HG03025 (cell line): ENCODE results near the gene KRTAP4-2.
"Not testable (repeated sequence)": the region's sequence is repeated elsewhere in the genome, so short reads cannot be mapped to it uniquely, and the experiment has no call there.

Experiments used
- ATAC-seq: cut with Tn5 transposase; IDR thresholded peaks from one replicate; pipeline ENCODE4 v1.9.1; 2021; ENCODE audit warnings: mild to moderate bottlenecking, moderate library complexity; ENCODE audit not compliant: unreplicated experiment, low FRiP score

Gene KRTAP4-2

DNA sequence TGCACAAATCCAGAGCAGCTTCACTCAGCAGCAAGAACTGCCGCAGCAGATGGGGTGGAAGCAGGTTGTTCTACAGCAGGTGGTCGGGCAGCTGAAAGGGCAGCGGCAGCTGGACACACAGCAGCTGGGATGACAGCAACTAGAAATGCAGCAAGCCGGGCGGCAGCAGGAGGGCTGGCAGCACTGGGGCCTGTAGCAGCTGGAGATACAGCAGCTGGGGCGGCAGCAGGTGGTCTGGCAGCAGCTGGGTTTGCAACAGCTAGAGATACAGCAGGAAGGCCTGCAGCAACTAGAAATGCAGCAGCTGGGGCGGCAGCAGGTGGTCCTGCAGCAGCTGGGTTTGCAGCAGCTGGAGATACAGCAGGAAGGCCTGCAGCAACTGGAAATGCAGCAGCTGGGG is 10.5 kb downstream of the KRTAP4-2 start:
- no peak for ATAC-seq

DNA sequence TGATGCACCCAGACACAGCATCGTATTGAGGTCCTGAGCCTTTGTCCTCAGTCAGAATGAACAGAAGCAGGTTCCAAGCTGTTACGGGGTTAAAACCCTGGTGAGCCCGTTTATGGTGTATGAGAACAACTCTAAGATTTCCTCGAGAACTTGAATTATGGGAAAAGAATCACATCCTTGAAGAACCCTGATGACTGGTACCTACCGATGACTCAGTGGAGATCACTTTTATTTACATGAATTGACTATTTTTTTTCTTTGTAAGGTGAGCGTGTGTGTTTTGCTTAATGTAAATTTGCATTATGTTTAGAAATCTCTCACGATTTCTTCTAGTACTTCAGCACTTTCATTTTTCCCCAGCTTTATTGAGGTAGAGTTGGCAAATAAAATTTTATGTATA is 14.2 kb downstream of the KRTAP4-2 start:
- no peak for ATAC-seq

DNA sequence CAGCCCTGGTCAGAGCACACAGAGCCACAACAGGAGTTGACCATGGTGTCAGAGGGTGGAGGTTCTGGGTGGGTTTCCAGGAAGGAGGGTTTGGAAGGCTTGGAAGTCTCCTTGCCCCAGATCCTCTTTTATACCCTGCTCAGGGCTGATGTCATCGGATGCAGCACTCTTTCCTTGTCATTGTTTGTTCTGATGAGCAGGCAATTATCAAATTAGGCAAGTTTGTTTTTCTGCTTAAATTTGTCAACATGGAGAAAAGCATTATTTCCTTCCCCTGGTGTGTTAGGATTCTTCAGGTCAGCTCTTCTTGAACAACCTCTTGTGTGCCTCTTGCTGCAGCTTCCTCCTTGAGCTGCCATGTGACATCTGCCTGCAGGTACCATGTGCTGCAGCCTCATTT is 17.4 kb downstream of the KRTAP4-2 start, which contains the start of gene KRTAP4-4:
KRTAP4-4 (minus strand) TSS at position 101 of the 400 bp plus-strand sequence; CDS start at position 44, 57 bp downstream.
- no peak for ATAC-seq

GRCh38 chr17:41160190-41160589 is 17.8 kb downstream of the KRTAP4-2 start:
- not testable (repeated sequence) for ATAC-seq

- ATAC-seq: no peak
These were observed 24.2 kb downstream of the KRTAP4-2 start for GRCh38 chr17:41153856-41154255.

GRCh38 chr17:41151525-41151924 is 26.5 kb downstream of the KRTAP4-2 start:
- ATAC-seq: no peak

DNA sequence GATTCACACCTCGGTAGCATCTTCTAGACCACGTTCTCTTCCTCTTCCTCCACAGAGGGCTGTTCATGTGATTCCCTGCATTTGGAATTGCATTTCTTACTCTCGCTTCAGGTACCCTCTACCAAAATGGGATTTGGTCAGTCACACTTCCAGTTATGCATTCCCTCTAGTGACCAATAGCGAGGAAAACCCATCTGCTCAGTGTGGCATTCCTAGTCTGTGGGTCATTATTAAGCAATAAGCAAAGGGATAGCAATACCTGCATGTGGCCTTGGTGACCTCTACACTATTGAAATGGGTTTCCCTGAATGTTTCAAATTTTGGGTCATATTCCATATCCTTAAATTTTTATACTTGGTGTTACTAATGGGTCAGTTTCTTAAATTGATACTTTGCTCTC is 28.0 kb downstream of the KRTAP4-2 start:
- ATAC-seq: no peak

DNA sequence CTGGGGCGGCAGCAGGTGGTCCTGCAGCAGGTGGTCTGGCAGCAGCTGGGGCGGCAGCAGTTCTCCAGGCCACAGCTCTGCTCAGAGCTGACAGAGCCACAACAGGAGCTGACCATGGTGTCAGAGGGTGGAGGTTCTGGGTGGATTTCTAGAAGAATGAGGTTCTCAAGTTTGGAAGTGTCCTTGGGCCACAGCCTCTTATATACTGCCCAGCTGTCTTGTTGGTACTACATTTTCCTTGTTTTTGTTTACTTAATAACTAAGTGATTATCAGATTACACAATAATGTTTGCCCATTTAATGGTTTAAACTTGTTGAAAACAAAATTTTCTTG is 28.4 kb downstream of the KRTAP4-2 start, which contains the start of gene KRTAP4-5:
KRTAP4-5 (minus strand) TSS at position 174 of the 334 bp plus-strand sequence; CDS start at position 116, 58 bp downstream.
- no peak for ATAC-seq

- ATAC-seq: not testable (repeated sequence)
These were observed 28.9 kb downstream of the KRTAP4-2 start for GRCh38 chr17:41148971-41149651.

- ATAC-seq: no peak
These were observed 30.4 kb downstream of the KRTAP4-2 start for GRCh38 chr17:41147531-41148204.

DNA sequence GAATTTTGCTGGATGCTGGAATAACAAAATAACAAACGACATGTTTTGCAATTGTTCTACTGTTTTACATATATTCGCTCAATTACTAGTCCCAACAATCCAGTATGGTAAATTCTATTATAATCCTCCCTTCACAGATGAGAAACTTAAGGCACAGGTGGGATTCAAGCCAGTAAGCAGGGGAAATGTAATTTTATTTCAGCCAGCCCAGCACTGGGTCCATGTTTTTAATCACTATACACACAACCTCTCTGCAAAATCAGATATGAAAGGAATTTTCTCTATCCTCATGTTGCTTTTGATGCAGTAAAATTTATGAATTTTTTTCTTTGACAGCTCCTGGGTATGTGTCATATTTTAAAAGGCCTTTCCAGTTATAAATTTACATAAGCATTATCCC is 32.8 kb downstream of the KRTAP4-2 start:
- no peak for ATAC-seq

GRCh38 chr17:41144846-41145245 is 33.2 kb downstream of the KRTAP4-2 start:
- ATAC-seq: no peak

- ATAC-seq: no peak
These were observed 36.7 kb downstream of the KRTAP4-2 start for GRCh38 chr17:41141361-41141760.

GRCh38 chr17:41140360-41141131 is 37.5 kb downstream of the KRTAP4-2 start, which contains the start of gene KRTAP4-6:
KRTAP4-6 (minus strand) TSS chr17:41140544; CDS start chr17:41140487, 57 bp downstream.
- ATAC-seq: no peak

DNA sequence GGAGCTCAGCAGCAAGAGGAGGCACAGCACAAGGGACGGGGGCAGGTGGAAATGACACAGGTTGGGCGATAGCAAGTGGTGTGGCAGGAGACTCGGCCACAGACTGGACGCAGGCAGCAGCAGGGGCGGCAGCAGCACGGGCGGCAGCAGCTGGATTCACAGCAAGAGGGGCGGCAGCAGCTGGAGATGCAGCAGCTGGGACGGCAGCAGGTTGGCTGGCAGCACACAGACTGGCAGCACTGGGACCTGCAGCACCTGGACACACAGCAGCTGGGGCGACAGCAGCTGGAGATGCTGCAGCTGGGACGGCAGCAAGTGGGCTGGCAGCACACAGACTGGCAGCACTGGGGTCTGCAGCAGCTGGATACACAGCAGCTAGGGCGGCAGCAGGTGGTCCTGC is 38.2 kb downstream of the KRTAP4-2 start:
- not testable (repeated sequence) for ATAC-seq

DNA sequence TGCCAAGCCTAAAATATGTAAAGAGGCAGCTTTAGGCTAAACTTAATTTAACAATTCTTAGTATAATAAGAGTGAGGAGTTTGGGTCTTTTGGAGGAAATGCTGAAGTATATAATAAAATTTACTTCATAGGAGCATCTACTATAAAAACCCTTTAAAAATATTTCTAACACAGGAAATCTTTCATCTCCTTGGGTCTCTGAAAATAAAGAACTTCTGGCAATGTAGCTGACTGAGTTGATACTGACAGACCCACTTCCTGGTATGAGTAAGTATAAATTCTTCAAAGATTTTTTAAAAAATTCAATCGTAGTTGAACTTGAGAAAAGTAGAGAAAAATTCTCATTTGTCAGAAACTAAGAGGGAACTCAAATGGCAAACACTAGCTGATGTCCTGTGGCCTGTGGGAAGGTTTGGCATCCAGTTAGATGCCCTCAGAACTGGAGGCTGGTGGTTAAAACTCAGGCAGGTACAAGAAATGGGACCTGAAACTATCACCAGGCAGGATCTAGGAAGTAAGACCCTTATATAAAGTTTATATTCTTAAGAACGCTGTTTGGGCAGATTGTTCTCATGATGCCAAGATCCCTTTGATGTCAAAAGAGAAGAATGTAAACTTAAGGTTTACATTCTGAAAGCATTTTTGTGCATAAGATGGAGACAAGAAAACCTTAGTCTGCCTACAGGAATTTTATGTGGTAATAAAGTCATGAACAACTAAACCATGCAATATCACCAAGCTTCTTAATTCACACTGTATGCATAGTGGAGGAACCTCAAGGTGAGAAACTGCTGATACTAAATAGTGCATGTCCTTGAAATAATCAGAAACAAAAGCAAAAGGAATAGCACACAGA is 43.9 kb downstream of the KRTAP4-2 start:
- no peak for ATAC-seq

- no peak for ATAC-seq
These were observed 46.0 kb downstream of the KRTAP4-2 start for GRCh38 chr17:41131979-41132378.
